B cell (primary cell): ENCODE measurements around the gene KCNG4.

Source experiments
- CTCF ChIP-seq: fragments of 200-600 bp; IDR thresholded peaks from one replicate; pipeline ENCODE4 v1.8.0; 2022; ENCODE audit warnings: antibody characterized with exemption, mild to moderate bottlenecking
- EZH2 ChIP-seq: IDR thresholded peaks from 2 replicates; pipeline ENCODE4 v1.6.1; 2012; ENCODE audit warnings: borderline replicate concordance, low read depth, mild to moderate bottlenecking, moderate library complexity, low read length; ENCODE audit not compliant: insufficient read depth, poor library complexity, severe bottlenecking

DNA sequence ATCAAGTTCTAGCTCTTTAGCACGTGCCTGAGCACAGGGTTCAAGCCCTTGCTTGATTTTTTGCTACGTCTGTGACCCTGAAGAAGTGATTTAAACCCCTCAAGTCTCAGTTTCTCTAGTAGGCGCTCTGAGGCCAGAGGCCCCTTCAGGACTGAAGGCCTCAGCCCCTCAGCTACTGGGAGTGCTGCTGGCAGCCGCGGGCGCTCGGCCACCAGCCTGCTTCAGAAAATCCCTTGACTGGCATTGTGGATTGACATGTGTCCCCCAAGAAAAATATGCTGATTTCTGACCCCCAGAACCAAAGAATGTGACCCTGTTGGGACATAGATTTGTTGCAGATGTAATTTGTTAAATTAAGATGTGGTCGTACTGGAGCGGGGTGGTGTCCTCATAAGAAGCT lies 34.7 kb upstream of the KCNG4 start:
- no peak for TF ChIP-seq CTCF
- TF ChIP-seq EZH2 = no peak
